Loucy (cell line): ENCODE data around the gene WDR45B.

Experiments
- EZH2phosphoT487 ChIP-seq: fragments of 200-600 bp; IDR thresholded peaks from 2 replicates; pipeline ENCODE4 v1.6.1; 2018; ENCODE audit warnings: antibody characterized with exemption, mild to moderate bottlenecking, moderate library complexity, borderline replicate concordance
- TF ChIP-seq, protein P1 (sequence below): fragments of 200-600 bp; sonication (generic); conservative IDR thresholded peaks from 2 replicates; pipeline ENCODE4 v1.5.1; 2014; ENCODE audit warnings: mild to moderate bottlenecking, antibody characterized with exemption, low read length

DNA sequence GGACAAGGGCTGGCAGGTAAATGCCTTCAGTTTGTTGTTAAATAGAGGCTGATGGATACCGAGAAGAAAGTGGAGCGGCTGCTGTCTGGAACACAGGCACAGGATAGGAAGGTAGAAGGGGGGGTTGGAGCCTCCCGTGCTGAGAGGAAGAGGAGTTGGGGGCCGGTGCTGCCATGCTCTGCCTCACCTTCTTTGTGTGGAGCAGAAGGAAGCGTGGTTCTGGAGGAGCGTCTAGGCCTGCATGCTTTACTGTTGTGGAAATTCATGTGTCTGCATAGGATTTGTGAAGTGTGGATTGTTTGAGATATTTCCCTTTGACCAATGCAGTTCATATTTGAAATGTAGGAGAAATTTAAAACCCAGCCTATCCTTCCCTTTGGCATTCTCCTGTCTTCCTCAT, 76.4 kb downstream of the WDR45B start:
- TF ChIP-seq, protein P1, sequence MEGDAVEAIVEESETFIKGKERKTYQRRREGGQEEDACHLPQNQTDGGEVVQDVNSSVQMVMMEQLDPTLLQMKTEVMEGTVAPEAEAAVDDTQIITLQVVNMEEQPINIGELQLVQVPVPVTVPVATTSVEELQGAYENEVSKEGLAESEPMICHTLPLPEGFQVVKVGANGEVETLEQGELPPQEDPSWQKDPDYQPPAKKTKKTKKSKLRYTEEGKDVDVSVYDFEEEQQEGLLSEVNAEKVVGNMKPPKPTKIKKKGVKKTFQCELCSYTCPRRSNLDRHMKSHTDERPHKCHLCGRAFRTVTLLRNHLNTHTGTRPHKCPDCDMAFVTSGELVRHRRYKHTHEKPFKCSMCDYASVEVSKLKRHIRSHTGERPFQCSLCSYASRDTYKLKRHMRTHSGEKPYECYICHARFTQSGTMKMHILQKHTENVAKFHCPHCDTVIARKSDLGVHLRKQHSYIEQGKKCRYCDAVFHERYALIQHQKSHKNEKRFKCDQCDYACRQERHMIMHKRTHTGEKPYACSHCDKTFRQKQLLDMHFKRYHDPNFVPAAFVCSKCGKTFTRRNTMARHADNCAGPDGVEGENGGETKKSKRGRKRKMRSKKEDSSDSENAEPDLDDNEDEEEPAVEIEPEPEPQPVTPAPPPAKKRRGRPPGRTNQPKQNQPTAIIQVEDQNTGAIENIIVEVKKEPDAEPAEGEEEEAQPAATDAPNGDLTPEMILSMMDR: no peak
- TF ChIP-seq EZH2phosphoT487: no peak
